Upper lobe of left lung (tissue), 4 donors: ENCODE measurements around the gene TK2.

Experiments used
- POLR2AphosphoS5 ChIP-seq, 2 donors: sonication (generic); formaldehyde crosslinking; IDR thresholded peaks; one replicate each; pipeline ENCODE4 v1.5.1; 2017; ENCODE audit warnings: antibody characterized with exemption in 2 of 2
- TF ChIP-seq, protein P1 (sequence below), 6 experiments: fragments of 450-650 bp in 4 of 6; fragments of 200-600 bp in 2 of 6; sonication (generic) in 2 of 6; IDR thresholded peaks; one replicate each; pipeline ENCODE4 v1.5.1; 2016 to 2019; ENCODE audit warnings: antibody characterized with exemption in 6 of 6

DNA sequence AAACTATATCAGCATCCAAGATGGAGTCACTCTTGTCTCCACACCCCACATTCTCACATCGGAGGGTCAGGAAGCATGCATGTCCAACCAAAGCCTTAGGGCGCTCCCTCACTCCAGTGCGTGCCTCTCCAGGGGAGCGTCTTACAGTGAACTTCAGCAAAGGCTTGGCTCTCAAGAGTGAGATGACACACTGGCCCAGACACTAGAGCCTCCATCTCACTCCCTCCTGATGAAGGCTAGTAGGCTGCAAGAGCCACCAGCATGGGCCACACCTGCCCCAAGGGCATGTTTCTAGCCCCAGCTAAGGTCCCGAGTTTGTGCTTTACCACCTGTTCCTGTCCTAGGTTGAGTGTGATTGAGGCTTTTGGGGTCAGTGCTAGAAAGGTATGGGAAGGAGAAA lies 82.3 kb downstream of the TK2 start:
- TF ChIP-seq POLR2AphosphoS5 (IDR thresholded peaks at IDR 0.05) = no peak
- TF ChIP-seq, protein P1, sequence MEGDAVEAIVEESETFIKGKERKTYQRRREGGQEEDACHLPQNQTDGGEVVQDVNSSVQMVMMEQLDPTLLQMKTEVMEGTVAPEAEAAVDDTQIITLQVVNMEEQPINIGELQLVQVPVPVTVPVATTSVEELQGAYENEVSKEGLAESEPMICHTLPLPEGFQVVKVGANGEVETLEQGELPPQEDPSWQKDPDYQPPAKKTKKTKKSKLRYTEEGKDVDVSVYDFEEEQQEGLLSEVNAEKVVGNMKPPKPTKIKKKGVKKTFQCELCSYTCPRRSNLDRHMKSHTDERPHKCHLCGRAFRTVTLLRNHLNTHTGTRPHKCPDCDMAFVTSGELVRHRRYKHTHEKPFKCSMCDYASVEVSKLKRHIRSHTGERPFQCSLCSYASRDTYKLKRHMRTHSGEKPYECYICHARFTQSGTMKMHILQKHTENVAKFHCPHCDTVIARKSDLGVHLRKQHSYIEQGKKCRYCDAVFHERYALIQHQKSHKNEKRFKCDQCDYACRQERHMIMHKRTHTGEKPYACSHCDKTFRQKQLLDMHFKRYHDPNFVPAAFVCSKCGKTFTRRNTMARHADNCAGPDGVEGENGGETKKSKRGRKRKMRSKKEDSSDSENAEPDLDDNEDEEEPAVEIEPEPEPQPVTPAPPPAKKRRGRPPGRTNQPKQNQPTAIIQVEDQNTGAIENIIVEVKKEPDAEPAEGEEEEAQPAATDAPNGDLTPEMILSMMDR (IDR thresholded peaks at IDR 0.05) = no peak
